T-helper 9 cell (primary cell): ENCODE measurements around the gene IL1R1.
"Not testable (repeated sequence)": the region's sequence is repeated elsewhere in the genome, so short reads cannot be mapped to it uniquely, and the experiment has no call there.

Source experiments
- DNase-seq: peaks from one replicate; pipeline ENCODE4 v3.0.0-alpha.2; 2020
- total RNA-seq, 2 donors: gene quantifications; one replicate each; lab custom pipeline; 2026; lab: John Stamatoyannopoulos, UW

Gene IL1R1, protein sequence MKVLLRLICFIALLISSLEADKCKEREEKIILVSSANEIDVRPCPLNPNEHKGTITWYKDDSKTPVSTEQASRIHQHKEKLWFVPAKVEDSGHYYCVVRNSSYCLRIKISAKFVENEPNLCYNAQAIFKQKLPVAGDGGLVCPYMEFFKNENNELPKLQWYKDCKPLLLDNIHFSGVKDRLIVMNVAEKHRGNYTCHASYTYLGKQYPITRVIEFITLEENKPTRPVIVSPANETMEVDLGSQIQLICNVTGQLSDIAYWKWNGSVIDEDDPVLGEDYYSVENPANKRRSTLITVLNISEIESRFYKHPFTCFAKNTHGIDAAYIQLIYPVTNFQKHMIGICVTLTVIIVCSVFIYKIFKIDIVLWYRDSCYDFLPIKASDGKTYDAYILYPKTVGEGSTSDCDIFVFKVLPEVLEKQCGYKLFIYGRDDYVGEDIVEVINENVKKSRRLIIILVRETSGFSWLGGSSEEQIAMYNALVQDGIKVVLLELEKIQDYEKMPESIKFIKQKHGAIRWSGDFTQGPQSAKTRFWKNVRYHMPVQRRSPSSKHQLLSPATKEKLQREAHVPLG
- 5.3 to 16.2 reads per million in 2 donors for total RNA-seq

DNA sequence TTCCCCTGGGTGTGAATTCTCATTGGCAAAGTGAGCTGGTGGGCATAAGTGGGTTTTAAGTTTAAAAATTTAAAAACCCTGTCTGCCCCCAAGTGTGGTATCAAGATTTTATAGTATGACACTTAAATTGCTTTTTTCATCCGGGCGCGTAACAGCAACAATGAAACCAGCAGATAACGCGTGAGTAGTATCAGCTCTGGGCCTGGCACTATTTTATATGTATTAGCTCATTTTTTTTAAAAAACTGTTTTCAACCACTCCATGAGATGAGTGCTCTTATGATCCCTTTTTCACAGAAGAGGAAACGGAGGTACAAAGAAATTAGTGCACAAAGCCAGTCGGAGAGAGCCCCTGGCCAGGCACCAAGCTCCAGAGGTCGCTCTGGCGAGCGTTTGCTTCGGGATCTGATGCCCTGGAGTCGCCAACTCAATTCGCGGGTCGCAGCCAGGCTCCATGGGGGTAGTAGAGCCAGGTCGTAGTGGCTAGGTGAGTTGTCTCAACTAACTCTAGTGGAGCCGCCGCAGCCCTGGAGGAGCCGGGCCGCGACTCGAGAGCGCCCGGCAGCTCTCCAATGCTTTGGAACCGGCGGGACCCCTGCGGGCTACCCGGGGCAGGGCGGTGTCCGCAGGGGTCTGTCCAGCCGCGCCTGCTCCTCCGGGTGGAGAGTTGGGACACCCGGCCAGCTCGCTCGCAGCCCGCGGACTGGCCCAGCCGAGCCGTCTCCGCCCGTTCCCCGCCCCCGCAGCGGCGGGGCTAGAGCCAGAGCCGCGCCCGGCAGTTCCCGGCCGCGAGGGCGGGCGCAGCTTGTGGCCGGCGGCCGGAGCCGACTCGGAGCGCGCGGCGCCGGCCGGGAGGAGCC is at the start of gene IL1R1:
Gene IL1R1 (plus strand): TSS at position 777 of the 859 bp plus-strand sequence. CDS start 14,979 bp downstream, outside the sequence.
- DNase-seq = no peak

DNA sequence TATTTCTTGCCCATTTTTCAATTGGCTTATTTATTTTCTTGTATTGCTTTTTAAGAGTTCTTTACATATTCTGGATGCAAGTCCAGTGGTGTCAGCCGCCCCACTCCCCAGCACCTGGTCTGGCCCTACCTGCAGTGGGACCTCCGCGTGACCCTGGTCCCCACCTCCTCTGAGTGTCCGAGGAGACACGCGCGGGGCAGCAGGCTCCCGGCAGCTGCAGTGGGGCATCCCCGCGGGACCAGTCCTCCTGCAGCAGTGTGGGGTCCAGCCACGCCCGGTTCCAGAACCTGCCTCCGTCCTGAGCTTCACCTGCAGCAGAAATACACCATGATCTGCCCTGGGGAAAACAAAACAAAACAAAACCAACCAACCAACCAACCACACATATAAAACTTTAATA is 48.9 kb upstream of the IL1R1 start:
- no peak for DNase-seq

DNA sequence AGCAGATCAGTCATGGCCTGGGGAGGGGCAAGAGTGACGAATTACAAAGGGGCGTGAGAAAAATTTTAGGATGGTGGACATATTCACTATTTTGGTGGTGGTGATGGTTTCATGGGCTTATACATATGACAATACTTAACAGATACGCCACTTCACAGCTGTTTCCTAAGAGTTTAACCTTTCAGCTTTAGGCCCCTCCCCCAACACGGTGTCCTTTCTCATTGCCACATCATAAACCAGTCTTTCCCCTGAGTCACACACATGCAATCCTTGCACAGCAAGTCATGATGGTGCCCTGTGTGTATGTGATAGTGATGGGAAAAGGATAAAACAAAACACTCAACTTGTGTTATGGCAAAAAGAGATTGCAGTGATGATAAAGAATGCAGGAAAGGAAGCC is 47.6 kb upstream of the IL1R1 start:
- DNase-seq = no peak

DNA sequence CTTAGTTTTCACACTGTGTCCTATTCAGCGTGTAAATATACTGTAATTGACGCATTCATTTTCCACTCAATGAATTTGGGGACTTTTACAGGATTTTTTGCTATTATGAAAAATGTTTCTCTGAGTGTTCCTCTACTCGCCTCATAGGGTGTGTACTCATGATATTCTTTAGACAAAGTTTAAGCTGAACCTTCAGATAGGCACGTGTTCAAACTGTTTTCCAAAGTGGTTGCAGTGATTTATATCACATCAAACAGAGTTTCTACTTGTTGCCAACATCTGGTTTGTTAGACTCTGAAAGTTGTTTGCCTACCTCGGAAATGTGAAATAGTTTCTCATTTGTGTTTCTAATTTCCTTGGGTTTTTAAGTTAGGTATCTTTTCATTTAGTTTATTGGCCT is 46.4 kb upstream of the IL1R1 start:
- no peak for DNase-seq

DNA sequence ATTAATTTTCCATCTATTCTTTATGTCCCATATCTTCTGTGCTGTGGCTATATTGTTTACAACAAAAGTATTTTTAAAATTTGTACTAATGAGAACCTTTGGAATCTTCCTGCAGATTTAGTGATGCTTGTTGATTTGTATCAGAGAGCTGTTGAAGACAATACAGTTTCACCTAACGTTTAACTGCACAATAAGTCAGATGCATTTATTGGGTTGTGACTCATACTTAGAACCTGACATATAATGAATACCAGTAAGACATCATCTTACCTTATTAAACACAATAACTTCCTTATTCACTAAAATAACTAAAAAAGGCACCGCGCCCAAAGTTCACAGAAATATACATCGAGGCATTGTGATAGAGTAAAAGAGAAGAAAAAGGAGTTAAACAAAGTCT is 43.8 kb upstream of the IL1R1 start:
- no peak for DNase-seq

DNA sequence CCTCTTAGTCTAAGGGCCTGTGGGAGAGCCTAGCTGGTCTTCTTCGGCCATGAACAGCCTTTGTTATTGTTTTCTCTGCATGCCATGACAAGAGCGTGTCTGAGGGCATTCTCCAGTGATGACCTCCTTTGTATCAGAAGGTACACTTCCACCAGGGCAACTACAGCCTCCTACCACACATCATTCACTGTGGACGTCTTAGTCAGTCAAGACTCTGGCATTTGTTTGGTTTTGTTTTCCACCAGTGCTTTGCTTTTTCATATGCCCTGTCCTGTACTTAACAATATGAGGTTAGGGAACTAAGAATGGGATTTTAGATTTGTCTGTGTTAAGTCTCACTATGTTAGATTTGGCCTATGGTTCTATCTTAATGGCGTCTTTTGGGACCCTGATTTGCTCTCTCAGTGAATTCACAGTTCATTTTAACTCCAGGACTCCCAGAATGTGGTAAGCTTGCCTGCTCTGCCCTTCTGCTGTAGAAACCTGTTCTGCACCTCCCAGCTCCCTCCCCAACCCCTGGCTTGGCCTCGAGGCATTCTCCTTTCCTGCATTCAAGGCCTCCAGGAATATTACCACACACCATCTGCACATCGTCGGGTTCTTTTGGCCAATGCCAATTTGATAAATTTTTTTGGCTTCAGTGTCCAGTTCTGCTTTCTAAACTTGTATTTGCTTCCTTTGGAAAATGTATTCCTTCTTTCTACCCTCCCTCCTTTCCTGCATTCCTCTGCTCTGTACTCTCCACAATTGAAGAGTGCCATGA is 42.8 kb upstream of the IL1R1 start:
- DNase-seq = no peak

DNA sequence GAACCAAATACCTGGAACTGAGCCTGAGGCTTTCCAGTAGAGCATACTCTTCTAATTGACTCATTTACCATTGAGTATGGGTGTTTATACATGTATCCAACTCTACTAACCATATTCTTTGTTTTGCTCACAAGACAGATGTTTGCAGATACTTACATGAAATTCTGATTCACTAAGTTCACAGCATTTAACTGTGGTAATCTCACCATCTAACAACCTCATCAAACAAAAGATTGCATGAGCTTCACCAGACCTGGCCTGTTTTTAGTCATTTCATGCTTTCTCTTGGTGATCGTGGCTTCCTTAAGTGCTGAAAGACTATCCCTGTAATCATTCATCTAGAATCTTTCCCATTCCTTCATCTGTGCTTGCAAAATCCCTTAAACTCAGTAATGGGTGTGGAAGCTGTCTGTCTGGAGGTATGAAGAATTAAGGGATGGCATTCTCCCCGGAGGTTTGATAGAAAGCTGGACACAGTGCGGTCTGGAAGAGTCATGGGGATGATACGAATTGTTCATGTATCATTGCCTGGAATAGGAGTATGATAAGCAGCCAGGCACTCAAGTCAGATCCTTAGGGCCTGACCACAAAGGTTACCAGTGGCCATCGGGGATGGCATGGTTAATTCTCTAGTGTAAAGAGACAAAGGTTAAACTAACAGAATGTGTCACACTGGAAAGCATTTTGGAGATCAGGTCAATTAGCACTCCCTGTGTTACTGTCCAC is 42.0 kb upstream of the IL1R1 start:
- DNase-seq = no peak

DNA sequence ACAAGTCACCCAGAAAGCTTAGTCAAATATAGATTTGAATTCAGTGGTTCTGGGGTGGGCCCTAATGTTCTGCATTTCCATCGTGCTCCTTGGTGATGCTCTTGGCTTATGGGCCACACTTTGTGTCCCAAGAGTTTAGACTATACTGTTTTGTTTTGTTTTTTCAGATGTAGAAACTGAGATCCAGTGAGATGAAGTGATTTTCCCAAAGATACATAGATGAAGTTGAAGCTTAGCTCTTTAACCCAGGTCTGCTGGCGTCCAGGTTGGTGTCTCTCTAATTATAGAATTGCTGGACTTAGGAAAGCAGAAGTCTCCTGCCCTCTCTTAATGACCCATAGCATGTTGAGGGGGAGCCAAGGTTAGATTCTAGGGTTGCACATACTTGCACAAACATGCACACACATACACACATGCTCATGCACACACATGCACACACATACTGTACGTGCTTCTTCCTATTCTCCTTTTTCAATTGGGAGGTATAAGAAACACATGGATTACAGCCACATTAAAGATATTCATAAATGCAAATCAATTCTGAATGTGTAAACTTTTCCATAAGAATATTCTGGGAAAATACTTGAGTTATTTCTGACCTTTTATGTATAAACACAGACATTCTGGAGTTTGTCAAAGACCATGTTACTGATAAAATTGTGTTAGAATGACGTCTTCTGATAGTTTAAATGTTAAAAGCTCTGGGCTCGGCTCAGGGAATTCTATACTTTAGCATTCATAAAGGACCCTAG is 41.3 kb upstream of the IL1R1 start:
- no peak for DNase-seq

DNA sequence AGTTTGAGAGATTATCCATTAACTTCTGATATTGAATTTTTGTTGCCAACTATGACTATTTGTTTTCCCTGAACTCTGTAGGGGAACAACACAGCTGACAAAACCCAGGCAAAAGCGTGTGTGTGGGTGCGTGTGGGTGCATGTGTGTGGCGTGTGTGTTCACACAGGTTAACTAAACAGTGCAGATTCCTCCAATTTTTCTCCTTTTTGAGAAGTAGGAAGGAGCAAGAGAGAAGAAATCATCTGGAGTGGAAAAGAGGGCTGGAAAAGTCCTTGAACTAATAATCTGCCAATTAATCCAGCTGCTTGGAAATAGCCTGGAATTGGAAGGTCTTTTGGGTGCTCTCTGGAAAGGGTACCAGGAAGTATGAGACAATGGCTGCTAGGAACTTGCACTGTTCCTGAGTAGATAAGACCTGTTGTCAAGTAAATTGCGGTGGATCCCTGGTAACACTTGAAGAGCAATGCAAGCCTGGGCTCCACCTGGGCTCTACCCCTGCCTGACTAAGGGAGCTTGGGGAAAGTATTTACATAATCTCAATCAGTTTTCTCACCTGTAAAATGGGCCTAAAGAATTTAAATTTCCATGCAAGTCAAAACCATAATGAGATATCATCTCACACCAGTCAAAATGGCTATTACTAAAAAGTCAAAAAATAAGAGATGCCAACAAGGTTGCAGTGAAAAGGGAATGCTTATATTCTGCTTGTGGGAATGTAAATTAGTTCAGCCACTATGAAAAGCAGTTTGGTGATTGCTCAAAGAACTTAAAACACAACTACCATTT is 40.5 kb upstream of the IL1R1 start:
- no peak for DNase-seq

DNA sequence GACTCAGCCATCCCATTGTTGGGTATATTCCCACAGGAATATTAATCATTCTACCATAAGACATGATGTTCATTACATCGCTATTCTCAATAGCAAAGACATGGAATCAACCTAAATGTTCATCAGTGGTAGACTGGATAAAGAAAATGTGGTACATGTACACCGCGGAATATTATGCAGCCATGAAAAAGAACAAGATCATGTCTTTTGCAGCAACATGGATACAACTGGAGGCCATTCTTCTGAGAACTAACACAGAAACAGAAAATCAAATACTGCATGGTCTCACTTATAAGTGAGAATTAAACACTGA is 40.0 kb upstream of the IL1R1 start:
- not testable (repeated sequence) for DNase-seq

DNA sequence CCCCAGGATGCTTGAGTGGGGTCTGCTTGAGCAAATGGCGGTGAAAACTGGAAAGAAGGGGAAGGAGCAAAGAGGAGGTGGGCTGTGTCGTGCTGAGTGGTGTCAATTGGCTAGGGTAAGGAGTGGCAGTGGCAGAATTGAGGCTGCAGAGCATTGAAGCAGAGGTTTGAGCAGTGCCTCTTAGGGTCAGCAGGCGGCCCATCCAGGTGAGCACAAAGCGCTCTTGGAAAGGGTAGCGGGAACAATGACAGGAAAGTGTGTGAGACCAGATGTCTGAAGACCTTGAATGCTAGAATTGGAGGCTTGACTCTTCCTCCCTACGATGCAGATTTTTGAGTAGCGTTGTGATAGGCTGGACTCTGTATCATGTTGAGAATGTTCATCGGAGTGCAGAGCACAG is 39.3 kb upstream of the IL1R1 start:
- DNase-seq = no peak

DNA sequence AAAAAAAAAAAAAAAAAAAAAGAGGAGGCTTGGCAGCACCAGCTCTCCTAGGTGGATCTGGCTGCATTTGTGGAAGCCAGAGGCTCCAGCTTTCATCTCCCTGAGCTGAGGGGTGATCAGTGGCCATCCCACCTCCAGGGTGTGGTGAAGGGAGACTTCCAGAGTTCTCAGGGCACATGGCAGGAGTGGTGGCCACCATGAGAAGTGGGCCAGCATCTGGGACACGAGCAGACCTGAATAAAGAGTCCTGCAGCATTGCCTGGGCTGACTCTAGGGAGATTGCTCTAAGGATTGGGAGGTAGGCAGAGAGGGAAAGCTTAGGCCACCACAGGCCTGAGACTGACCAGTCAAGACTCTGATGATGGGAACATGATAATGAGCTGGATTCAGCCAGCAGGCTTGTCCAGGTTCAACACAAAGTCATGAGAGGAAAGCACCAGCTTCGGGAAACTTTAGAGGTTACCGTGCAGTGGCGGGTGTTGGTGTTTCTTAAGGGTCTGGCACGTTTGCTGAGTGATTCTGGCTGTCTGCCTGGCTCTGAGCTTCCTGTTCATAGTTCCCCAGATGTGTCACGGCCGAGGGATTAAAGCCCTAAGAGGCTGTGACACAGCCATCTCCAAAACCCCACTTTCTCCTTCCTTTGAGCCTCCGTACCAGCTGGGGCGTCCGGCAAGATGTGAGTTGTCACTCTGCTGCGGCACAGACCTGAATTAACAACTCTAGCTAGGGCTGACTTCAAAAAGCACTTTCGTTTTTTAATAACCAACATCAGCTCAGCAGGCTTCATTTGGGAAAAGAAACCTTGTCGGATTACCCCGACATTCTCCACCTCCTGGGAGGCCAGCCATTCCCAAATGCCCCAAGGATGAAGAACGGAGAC is 38.3 kb upstream of the IL1R1 start:
- no peak for DNase-seq

DNA sequence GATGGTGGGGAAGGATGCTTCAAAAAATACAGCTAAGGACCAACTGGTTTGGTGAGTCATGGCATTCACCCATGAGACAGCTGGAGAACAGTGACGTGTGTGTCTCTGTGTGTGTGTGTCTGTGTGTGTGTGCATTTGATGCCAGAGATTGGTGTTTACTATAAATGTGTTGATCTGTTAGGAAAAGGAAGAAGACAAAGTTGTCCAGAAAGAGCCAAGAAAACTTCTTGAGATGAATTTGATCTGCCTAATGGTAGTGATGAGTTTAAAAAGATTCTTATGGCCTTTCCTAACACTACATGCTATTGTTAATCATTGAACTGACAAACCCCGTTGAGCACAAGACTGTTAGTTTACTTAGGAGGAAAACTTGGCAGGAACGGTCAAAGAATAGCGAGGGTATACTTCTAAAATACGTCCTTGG is 36.4 kb upstream of the IL1R1 start:
- DNase-seq = no peak

DNA sequence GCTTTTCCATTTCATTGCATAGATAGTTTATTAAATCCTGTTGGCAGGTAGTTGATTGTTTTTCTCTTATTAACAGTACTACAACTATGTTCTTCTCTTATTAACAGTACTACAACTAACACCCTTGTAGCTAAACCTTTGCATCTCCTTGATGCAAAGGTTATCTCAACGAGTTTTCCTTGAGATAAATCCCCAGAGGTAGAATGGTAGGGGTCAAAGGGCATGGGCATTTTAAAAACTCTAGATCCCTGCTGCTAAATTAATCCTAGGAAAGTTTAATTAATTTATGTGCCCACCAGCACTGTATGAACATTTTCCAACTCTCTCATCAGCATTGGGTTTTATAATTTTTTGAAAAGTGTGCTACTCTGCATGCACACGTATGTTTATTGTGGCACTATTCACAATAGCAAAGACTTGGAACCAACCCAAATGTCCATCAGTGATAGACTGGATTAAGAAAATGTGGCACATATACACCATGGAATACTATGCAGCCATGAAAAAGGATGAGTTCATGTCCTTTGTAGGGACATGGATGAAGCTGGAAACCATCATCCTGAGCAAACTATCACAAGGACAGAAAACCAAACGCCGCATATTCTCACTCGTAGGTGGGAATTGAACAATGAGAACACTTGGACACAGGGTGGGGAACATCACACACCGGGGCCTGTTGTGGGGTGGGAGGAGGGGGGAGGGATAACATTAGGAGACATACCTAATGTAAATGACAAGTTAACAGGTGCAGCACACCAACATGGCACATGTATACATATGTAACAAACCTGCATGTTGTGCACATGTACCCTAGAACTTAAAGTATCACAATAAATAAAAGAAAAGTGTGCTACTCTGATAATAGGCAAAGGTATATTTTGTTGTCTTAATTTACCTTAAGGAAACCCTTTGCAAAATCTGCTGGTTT is 35.5 kb upstream of the IL1R1 start:
- DNase-seq = not testable (repeated sequence)

DNA sequence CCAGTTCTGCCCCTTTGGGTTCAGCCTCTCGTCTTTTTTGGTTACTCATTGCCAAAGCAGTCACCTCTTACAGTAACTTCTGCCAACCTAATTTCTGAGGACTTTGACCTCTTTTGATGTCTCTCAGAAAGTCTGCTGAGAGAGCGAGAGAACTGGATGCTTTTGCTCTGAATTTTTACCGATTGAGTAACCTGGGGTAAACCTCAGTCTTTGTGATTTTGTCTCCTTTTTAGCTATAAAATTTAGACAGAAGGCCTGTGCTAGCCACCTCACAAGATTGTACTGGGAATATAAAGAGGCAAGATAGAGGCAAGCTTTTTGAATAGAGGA is 34.8 kb upstream of the IL1R1 start:
- DNase-seq = no peak

DNA sequence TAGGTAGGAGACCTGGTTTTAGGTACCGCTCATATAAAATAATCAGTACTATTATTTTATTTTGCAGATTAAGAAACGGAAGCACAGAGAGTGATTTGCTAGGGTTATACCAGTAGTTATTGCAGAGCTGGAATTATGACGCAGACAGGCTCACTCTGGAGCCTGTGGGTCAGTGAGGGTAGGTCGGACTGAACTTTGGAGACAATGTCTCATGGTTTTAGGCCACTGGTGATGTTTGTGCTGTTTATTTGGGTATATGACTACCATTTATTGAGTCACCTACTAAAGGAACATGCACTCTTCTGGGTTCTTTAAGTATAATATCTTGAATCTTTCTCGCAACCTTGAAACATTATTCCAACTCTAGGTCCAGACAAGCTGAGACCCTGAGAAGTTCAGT is 33.5 kb upstream of the IL1R1 start:
- no peak for DNase-seq

DNA sequence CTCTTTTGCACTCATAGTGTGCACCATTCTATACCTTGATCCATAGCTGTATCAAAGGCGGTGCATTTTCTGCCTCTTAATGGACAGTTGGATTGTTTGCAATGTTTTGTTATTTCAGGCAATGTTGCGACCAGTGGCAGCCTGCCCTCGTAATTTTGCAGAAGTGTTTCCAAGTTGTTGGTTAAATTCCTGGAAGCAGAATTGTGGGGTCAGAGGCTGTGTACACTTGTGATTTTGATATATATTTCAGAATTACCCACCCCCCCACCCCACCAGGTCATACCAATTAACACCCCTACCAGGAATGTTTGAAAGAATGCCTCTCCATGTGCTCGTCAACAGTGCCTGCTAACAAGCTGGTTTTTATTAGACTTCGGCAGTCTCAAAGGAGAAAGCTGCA is 32.4 kb upstream of the IL1R1 start:
- no peak for DNase-seq

DNA sequence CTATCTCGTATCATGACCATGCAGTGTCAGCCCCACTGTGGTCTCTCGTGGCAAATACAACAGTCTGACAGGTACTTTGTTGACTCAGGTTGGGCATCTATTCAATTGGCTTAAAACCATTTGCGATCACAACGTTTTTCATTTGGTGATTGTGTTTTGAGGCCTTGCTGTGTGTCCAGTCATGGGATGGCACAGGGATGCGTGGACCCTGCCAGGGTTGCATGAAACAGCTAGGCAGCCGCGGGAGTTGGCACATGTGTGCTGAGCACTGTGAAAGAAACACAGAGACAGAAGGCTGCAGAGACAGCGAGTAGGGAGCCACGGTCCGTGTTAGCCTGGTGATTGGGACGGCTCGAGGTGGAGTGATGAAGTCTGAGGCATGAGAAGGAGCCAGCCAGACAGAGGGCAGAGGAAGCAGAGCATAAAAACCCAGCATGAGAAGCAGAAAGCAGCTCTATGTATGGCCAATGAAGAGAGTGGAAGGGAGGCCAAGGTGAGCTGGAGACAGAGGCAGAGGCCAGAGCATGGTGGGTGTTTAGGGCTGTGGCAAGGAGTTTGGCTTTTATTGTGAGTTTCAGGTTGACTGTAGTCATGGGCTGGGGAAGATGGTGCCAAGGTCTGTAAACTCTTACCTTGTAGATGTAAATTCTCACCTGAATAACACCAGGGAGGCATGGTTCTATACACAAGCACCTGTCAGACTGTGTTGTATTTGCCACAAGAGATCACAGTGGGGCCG is 31.8 kb upstream of the IL1R1 start:
- DNase-seq = no peak
